Medulla oblongata (tissue), 1 donor: Measurements from ENCODE around the gene ABHD14A.

ENCODE experiments used
- DNase-seq: peaks from one replicate; pipeline ENCODE4 v3.0.0-alpha.2; 2015; ENCODE audit errors: extremely low spot score

The ABHD14A gene

DNA sequence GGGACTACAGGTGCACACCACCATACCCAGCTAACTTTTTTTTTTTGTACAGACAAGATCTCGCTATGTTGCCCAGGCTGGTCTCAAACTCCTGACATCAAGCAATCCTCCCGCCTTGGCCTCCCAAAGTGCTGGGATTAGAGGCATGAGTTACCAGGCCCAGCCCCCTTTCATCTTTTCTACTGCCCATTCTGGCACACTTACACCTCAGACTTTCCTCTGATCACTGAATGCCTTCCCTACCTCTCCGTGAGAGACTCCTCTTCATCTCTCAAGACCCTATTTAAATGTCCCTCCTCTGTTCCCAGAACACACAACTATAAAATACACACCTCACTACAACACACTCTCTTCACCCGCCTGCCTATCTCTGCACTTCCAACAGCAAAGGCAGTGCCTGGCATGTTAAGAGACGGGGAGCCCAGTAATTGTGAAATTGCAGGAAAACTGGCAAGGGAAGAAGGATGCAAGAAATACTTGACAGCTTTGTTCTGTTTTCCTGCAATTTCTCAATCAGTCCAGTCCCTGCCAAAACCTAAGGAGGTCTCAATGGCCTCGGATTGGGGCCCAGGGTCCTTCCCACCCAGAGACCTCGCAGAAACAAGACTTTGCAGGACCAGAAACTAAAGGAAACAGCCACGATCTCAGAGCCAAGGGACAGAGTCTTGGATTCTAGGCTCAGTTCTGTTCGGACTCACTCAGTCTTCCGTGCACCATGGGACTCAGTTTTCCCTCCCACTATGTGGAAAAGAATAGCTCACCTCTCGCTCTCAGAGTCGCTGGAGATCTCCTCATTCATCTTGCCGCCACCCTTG lies 34.0 kb upstream of the ABHD14A start:
- DNase-seq = no peak

DNA sequence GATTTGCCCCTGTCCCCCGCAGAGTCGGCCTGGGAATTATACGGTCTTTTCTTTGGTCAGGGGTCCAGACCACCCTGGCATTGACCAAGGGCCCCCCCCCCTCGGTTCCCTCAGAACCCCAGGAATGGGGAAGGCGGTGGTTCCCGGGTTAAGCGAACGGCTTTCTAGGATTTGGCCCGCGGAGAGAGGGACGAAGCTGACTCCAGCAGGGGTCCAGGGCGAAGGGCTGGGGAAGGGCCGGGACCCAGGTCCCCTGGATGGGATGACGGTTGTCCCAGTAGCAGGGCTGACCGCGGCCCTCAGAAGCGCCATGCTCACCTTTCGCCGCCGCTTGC lies 33.4 kb upstream of the ABHD14A start:
- no peak for DNase-seq

DNA sequence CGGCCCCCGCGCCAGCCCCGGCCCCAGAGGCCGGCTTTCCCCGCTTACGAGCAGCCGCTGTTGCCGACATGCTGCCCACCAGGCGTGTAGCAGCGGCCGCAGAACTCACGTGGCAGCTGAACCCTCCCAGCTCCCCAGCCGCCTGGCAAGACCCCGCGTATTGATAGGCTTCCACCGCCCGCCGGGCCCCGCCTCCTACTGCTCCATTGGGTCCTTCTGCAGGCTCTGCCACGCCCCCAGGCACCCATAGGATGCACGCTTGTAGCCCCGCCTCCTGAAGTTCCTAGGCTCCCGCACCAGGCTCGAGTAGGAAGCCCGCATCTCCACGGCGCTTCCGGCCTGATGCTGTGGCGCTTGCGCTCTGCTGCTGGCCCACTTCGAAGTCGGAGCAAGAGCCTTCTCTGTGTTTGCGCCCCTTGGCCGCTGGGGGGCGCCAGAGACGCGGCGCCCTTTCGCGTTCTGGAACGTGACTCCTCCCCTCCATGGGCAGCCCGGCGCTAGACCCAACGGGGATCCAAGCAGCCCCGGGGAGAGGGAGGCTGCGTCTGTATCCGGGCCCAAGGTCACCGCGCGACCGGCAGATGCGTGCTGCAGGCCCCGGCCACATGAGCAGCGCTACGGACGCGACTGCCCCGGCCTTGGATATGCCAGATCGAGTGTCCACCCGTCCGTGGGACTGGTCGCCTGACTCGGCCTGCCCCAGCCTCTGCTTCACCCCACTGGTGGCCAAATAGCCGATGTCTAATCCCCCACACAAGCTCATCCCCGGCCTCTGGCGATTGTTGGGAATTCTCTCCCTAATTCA lies 32.9 kb upstream of the ABHD14A start, which contains the start of the genes PARP3 and RRP9:
Gene PARP3 (plus strand): TSS at position 566 of the 805 bp plus-strand sequence. CDS start 993 bp downstream, outside the sequence.
Gene RRP9 (minus strand): TSS at position 107 of the 805 bp plus-strand sequence. CDS start 37 bp downstream, at position 70.
- peak; percentile 100 for DNase-seq

DNA sequence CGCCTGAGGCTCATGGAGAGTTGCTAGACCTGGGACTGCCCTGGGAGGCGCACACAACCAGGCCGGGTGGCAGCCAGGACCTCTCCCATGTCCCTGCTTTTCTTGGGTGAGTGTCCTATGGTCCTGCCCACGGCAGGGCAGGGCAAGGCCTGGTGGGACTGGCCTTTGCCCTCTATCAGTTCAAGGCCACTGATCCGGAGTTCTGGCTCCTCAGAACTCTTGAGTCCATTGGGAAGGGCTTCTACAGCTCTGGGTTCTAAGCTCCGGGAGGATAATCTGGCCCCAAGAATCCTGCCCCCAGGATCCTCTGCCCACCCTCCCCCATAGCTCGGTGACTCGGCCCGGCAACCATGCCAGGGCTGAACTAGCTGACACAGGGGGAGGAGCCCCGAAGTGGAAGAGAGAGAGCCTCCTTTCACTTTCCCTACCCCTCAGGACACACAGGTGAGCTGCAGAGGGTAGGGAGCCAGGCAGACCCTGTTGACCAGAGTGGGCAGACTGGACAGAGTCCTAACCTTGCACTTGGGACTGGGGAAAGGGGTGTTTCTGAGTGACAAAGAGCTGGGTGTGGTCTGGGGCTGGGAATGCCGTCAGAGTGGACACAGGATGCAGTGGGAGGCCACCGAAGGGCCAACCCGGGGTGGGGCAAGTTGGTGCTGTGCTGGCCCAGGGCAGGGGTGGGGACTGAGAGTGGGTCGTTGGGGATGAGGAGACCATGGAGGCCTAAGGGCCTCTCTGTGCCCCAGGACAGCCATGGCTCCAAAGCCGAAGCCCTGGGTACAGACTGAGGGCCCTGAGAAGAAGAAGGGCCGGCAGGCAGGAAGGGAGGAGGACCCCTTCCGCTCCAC lies 32.0 kb upstream of the ABHD14A start:
- DNase-seq = no peak

DNA sequence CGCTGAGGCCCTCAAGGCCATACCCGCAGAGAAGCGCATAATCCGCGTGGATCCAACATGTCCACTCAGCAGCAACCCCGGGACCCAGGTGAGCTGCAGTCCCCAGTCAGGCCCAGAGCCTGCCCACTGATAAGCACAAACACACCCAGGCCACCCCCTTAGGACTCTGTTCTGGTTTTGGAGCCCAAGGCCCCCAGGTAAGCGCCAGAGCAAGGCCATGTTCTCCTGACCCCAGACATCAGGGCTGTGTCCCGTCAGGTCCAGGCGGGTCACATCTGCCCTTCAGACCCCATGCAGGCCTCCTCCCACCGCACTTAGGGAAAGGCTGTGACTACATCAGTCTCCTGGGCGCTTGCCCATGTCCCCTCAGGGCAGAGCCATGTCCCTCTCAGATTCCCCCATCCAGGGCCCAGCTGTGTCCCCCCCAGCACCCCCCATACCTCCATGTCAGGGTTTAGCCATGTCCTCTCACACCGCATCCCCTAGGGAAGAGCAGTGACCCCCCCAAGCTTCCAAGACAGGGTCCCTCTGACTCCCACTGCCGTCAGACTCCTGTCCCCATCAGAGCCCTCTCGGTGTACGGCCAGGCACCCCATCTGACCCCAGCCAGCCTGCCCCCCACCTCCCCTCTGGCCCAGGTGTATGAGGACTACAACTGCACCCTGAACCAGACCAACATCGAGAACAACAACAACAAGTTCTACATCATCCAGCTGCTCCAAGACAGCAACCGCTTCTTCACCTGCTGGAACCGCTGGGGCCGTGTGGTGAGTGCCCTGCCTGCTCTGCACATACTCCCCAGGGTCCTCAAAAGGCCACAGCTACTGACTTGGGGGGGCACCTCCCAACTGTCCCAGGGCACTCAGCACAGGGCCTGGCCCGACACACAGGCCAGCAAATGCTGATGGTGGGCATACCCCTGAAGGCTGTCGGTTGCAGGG lies 31.1 kb upstream of the ABHD14A start:
- DNase-seq = no peak

DNA sequence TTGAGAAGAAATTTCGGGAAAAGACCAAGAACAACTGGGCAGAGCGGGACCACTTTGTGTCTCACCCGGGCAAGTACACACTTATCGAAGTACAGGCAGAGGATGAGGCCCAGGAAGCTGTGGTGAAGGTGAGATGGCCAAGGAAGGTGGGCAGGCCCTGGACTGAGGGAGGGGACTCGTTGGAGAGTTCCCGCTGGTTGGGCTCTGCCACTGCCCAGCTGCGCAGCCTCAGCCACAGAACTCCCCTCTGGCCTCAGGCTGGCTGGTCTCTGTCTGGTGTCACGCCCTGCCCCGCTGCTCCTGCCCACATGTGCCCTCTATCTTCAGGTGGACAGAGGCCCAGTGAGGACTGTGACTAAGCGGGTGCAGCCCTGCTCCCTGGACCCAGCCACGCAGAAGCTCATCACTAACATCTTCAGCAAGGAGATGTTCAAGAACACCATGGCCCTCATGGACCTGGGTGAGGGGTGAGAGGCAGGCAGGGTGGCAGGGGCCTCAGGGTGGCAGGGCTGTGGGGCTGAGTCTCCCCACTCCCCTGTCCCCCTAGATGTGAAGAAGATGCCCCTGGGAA lies 30.3 kb upstream of the ABHD14A start:
- no peak for DNase-seq

DNA sequence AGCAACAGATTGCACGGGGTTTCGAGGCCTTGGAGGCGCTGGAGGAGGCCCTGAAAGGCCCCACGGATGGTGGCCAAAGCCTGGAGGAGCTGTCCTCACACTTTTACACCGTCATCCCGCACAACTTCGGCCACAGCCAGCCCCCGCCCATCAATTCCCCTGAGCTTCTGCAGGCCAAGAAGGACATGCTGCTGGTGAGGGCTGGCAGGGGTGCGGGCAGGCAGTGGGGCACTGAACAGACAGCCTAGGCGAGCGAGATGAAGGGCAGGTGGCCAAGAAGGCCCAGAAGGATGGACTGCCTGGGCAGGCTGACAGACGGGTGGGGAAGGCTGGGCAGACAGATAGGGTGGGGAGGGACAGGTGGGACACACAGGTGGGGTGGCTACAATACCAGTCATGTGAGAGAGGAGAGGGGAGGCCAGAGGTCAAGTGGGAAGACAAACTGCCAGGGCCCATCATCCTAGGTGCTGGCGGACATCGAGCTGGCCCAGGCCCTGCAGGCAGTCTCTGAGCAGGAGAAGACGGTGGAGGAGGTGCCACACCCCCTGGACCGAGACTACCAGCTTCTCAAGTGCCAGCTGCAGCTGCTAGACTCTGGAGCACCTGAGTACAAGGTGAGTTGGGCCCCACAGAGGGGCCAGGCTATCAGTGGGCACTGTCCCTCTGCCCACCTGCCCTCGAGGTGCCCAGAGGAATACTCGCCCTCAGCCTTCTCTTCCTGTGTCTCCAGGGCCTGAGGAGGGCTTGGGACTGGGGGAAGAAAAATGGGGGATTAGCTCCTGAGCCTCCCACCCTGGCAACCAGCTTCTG lies 29.6 kb upstream of the ABHD14A start:
- no peak for DNase-seq

DNA sequence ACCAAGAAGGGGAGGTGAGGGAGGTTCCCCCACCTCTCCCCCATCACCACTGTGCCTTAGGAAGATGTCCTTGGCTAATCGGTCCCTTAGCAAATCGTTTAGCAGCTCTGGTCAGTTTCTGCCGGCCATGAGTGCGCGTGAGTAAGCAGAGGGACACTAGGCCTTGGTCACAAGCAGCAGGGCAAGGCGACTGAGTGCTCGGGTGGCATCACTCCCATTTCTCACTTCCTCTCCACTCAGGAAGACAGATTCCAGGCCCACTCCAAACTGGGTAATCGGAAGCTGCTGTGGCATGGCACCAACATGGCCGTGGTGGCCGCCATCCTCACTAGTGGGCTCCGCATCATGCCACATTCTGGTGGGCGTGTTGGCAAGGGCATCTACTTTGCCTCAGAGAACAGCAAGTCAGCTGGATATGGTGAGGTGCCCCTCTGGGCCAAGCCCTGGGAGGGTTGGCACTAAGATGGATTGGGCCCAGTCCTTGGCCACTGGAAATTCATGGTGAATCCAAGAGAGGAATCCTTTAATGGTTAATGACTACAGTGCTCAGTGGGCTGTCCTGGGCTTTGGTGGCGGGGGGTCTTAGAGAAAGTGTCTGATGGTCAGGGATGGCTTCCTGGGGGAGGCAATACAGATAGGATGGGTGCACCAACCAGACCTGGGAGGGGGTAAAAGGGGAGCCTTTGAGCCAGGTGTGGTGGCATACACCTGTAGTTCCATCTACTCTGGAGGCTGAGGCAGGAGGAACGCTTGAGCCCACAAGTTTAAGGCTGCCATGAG lies 28.7 kb upstream of the ABHD14A start:
- DNase-seq = no peak

DNA sequence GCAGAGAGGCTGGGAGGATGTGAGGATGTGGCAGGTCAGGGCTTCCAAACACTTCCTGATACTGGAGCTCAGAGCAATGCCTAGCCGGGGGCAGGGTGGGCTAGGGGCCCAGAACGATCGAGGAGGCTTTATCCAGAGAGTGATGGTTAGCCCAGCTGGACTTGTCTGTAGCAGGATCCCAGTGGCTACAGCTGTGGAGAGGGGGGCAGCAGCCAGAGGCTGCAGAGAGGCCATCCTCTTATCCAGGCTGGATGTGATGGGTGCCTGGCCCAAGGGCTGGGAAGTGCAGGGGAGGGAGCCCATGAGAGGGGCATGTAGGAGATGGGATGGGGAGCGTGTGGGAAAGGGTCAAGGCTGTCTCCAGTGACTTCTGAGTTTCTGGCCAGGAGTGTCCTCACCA lies 28.1 kb upstream of the ABHD14A start:
- no peak for DNase-seq

DNA sequence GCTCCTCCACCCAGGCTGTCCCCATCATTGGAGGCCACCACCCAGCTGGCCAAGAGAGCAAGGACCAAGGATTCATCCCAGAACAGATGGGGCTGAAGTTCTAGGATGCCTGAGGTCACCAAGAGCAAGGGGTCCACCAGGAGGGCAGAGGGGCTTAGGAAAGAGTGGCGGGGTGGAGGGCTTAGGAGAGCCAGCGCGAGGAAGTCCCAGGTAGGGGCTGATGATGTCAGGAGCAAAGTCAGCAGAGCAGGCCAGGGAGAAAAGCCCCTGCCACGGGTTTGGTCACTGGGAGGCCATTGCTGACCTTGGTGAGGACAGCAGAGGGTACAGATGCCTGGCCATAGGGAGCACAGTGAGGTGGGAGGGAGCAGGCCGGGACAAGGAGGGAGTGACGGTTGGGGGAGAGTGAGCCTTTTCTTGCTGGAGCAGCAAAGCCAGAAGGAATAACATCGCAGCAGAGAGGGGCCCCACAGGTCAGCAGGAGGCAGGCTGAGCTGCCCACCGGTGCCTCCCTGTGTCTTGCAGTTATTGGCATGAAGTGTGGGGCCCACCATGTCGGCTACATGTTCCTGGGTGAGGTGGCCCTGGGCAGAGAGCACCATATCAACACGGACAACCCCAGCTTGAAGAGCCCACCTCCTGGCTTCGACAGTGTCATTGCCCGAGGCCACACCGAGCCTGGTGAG lies 27.5 kb upstream of the ABHD14A start:
- no peak for DNase-seq

DNA sequence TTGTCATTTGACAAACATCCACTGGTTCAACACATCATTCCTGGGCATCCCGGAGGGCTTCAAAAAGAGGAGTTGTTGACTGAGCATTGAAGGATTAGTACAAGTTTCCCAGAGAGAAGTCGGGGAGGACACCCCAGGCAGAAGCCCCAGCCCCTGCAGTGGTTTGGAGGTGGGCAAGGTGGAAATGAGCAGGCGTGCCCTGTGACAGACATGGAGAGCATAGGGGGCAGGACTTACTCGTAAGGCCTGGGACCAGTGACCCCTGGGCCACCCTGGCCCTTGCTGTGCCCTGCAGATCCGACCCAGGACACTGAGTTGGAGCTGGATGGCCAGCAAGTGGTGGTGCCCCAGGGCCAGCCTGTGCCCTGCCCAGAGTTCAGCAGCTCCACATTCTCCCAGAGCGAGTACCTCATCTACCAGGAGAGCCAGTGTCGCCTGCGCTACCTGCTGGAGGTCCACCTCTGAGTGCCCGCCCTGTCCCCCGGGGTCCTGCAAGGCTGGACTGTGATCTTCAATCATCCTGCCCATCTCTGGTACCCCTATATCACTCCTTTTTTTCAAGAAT lies 26.8 kb upstream of the ABHD14A start:
- DNase-seq = no peak

DNA sequence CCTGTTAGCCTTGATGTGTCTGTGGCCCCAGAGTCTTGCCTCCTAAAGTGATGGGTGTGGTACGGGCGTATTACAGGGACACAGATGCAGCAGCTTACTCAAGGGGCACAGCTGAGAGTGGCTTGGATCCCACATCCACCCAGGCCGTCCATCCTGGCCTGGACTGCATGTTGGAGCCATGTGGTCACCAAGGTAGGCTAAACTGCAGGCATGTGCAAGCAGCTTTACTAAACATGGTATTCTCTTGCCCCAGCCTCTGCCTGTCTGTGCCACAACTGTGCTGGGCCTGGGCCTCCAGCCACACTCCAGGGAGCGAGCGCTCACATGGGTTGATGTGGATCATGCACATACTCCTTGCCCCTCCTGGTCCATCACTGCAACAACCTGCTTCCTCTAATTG lies 25.7 kb upstream of the ABHD14A start:
- no peak for DNase-seq

DNA sequence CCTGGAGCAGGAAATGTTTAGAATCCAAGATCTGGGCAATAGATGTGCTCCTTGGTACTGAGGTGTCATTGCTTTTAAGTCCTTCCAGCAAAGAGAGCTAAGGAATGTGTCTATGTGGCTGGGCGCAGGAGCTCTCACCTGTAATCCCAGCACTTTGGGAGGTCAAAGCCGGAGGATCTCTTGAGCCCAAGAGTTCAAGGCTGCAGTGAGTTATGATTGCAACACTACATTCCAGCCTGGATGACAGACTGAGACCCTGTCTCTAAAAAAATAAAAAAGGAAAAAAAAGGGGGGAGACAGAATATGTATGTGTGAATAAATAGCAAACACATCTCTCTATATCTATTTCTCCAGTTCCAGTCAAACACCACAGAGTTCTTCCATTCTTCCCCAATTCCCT lies 24.0 kb upstream of the ABHD14A start:
- no peak for DNase-seq

DNA sequence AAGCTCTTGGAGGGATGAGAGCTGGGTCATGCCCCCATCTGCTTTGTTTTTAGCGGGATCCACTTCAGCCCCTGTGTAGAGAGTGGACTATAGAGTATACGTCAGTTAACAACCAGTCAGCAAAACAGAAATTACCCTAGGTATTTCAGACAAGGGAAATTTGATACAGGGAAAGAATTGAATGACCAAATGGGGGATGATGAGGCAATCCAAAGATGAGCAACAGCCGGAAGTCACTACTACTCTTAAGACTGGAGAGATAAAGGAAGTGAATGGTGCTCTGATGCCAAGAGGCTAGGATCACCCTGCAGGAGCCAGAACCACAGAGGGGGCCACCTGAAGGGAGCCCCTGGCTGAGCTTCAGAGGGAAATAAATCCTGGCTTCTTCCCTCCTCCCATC lies 21.4 kb upstream of the ABHD14A start:
- DNase-seq = no peak

DNA sequence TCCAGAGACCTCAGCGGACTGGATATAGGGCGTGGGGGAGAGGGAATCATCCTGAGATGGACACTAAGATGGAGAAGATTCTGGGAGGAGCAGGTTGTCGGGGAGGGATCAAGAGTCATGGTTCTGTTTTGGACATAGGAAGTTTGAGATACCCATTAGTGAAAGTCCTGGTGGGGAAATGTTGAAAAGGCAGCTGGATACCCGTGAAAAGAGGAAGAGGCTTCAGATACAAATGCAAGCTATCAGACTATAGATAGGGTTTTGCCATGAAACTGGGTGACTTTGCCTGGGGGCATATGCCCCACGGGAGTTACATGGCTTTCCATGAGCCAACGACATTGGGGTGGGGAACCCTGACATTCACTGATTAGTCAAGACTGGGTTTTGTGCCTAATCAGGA lies 20.8 kb upstream of the ABHD14A start:
- peak; percentile 9 for DNase-seq

DNA sequence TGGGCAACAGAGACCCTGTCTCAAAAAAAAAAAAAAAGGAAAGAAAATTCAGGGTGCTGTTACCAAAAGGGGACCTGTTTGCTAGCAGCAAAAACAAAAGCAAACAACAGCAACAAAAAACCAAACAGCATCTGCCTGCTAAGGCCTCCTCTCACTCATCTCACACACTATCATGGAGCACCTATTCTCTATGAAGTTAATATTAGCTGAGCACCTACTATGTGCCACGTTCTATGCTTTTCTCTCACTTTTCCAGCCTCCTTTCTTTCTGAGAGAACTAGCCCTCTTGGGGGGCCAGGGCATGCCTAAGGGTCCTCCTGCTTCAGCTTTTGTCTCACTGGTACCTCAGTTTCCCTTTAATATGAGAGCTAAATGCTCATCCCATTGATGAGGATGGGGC lies 20.2 kb upstream of the ABHD14A start:
- DNase-seq = no peak

DNA sequence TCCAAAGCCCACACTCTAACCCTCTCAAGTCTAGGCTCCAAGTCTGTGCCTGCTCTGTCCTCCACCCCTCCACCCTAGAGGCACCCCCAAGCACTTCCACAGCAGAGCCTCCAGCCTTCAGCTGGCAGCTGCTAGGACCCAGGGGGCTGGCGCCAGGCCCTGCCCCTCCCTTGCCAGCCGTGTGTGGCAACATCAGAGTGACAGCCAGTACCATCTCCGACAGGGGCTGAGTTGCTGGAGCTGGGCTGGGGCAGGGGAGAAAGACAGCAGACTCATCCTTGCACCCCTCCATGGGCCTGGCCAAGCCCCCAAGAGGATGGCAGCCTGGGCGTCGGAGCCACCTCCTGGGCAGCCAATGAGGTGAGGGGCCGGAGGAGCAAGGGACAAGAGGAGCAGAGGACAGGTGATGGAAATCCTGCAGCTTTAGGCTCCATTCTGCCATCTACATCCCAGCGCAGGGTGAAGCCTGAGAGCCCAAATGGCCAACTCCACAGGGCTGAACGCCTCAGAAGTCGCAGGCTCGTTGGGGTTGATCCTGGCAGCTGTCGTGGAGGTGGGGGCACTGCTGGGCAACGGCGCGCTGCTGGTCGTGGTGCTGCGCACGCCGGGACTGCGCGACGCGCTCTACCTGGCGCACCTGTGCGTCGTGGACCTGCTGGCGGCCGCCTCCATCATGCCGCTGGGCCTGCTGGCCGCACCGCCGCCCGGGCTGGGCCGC lies 19.5 kb upstream of the ABHD14A start, which contains the start of gene GPR62:
Gene GPR62 (plus strand): TSS at position 207 of the 718 bp plus-strand sequence. CDS start 272 bp downstream, at position 479.
- DNase-seq = peak; percentile 89
